Measurements from ENCODE around the gene HAUS7.
A peak's percentile ranks its signal among the peaks of the same experiment; 100 is the strongest.

DNA sequence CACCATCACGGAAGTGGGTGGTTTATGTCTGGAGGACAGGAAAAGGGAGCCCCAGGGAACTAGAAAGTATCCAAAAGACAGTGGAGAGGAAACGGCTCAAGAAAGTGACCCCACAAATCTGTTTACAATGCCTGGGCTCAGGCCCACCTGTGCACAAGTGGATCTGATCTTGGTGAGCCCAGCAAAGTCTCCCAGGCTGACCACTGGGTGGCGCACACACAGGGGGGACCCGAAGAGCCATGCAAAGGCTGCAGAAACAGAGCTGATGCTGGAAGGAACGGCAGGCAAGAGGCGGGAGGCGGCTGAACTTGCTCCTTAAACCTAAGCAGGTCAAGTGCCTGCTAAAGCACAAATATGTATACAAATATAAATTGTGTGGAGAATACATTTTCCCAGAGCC is 9.6 kb downstream of the HAUS7 start:
- TF ChIP-seq, protein P1, sequence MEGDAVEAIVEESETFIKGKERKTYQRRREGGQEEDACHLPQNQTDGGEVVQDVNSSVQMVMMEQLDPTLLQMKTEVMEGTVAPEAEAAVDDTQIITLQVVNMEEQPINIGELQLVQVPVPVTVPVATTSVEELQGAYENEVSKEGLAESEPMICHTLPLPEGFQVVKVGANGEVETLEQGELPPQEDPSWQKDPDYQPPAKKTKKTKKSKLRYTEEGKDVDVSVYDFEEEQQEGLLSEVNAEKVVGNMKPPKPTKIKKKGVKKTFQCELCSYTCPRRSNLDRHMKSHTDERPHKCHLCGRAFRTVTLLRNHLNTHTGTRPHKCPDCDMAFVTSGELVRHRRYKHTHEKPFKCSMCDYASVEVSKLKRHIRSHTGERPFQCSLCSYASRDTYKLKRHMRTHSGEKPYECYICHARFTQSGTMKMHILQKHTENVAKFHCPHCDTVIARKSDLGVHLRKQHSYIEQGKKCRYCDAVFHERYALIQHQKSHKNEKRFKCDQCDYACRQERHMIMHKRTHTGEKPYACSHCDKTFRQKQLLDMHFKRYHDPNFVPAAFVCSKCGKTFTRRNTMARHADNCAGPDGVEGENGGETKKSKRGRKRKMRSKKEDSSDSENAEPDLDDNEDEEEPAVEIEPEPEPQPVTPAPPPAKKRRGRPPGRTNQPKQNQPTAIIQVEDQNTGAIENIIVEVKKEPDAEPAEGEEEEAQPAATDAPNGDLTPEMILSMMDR (conservative IDR thresholded peaks at IDR 0.05), result peak; percentile 80
- TF ChIP-seq ZFX (IDR thresholded peaks at IDR 0.05), result no peak

Measured in C4-2B (cell line).